IPS DF 6.9 (cell line): ENCODE measurements around the gene GLCCI1.

Experiments
- DNase-seq: peaks from one replicate; pipeline ENCODE4 v3.0.0-alpha.2; 2013; ENCODE audit warnings: low read depth, low spot score
- H3K27ac ChIP-seq: one replicate; pipeline ENCODE4 v1.5.1; 2013; ENCODE audit warnings: low read length, control low read depth
- H3K27me3 ChIP-seq: 2 replicates; pipeline ENCODE4 v1.6.1; 2013; ENCODE audit warnings: mild to moderate bottlenecking, low read length; ENCODE audit not compliant: control insufficient read depth, insufficient read depth
- H3K36me3 ChIP-seq: 2 replicates; pipeline ENCODE4 v1.6.1; 2013; ENCODE audit warnings: low read length; ENCODE audit not compliant: control insufficient read depth, insufficient read depth
- H3K4me1 ChIP-seq: 2 replicates; pipeline ENCODE4 v1.6.1; 2013; ENCODE audit warnings: low read length; ENCODE audit not compliant: control insufficient read depth, insufficient read depth
- H3K4me3 ChIP-seq: 2 replicates; pipeline ENCODE4 v1.5.1; 2013; ENCODE audit warnings: mild to moderate bottlenecking, low read length
- H3K9me3 ChIP-seq: 2 replicates; pipeline ENCODE4 v1.6.1; 2013; ENCODE audit warnings: low read length, inconsistent platforms; ENCODE audit not compliant: control insufficient read depth, insufficient read depth
- WGBS: extraction: QIAGEN DNeasy Blood & Tissue Kit; methylation state at CpG from one replicate; pipeline ENCODE4 v1.1.7; 2013; ENCODE audit warnings: mixed read lengths, missing lambda C conversion rate; ENCODE audit not compliant: insufficient read length, insufficient coverage; 5-methylcytosine and 5-hydroxymethylcytosine counted together

The GLCCI1 gene

GRCh38 chr7:8112685-8113084 is 144.1 kb downstream of the GLCCI1 start:
- no peaks in the 10 kb centered on the region for H3K9me3 ChIP-seq
- WGBS = no CpG with 5 or more reads among the region's 2 CpGs
- H3K4me1 ChIP-seq = no peaks in the 10 kb centered on the region
- no peak for DNase-seq
- H3K36me3 ChIP-seq = no peaks in the 10 kb centered on the region
- no peak overlapping the region for H3K27ac ChIP-seq
- no peaks in the 10 kb centered on the region for H3K27me3 ChIP-seq
- no peak overlapping the region for H3K4me3 ChIP-seq

- Histone ChIP-seq H3K9me3 (no peaks in the 10 kb centered on the region), H3K27me3 (no peaks in the 10 kb centered on the region), H3K27ac (no peak overlapping the region), H3K4me3 (no peak overlapping the region), H3K4me1 (no peaks in the 10 kb centered on the region), H3K36me3 (no peaks in the 10 kb centered on the region)
- no CpG with 5 or more reads among the region's 3 CpGs for WGBS
- no peak for DNase-seq
These were observed 144.6 kb downstream of the GLCCI1 start for GRCh38 chr7:8113184-8113583.

- Histone ChIP-seq H3K36me3 (no peaks in the 10 kb centered on the region), H3K4me1 (0 out of 2 replicates have a peak, but pooled peaks cover 1% of the 10 kb centered on the region), H3K9me3 (no peaks in the 10 kb centered on the region), H3K27ac (no peak overlapping the region), H3K27me3 (no peaks in the 10 kb centered on the region), H3K4me3 (no peak overlapping the region)
- DNase-seq = no peak
- no CpG with 5 or more reads among the region's 4 CpGs for WGBS
These were observed 145.6 kb downstream of the GLCCI1 start for GRCh38 chr7:8114175-8114574.

GRCh38 chr7:8115547-8116402 is 147.2 kb downstream of the GLCCI1 start:
- WGBS = no CpG with 5 or more reads among the region's 3 CpGs
- no peak for DNase-seq
- H3K27ac ChIP-seq = no peak overlapping the region
- H3K27me3 ChIP-seq = no peaks in the 10 kb centered on the region
- H3K4me3 ChIP-seq = no peak overlapping the region
- 0 out of 2 replicates have a peak, but pooled peaks cover 1% of the 10 kb centered on the region for H3K4me1 ChIP-seq
- no peaks in the 10 kb centered on the region for H3K36me3 ChIP-seq
- H3K9me3 ChIP-seq = no peaks in the 10 kb centered on the region

GRCh38 chr7:8117195-8117594 is 148.6 kb downstream of the GLCCI1 start:
- no peaks in the 10 kb centered on the region for H3K9me3 ChIP-seq
- no peak for DNase-seq
- no peaks in the 10 kb centered on the region for H3K36me3 ChIP-seq
- H3K4me1 ChIP-seq = 0 out of 2 replicates have a peak, but pooled peaks cover 1% of the 10 kb centered on the region
- H3K27ac ChIP-seq = no peak overlapping the region
- no peaks in the 10 kb centered on the region for H3K27me3 ChIP-seq
- no peak overlapping the region for H3K4me3 ChIP-seq
- WGBS = no CpG with 5 or more reads among the region's 2 CpGs

GRCh38 chr7:8119262-8119661 is 150.7 kb downstream of the GLCCI1 start:
- H3K36me3 ChIP-seq = no peaks in the 10 kb centered on the region
- no CpG with 5 or more reads among the region's 8 CpGs for WGBS
- 0 out of 2 replicates have a peak, but pooled peaks cover 1% of the 10 kb centered on the region for H3K4me1 ChIP-seq

GRCh38 chr7:8120390-8121058 is 151.9 kb downstream of the GLCCI1 start:
- no CpG with 5 or more reads among the region's 12 CpGs for WGBS
- no peak overlapping the region for H3K27ac ChIP-seq
- no peaks in the 10 kb centered on the region for H3K36me3 ChIP-seq
- H3K27me3 ChIP-seq = no peaks in the 10 kb centered on the region
- H3K4me1 ChIP-seq = 0 out of 2 replicates have a peak, but pooled peaks cover 1% of the 10 kb centered on the region
- no peak for DNase-seq
- no peaks in the 10 kb centered on the region for H3K9me3 ChIP-seq
- H3K4me3 ChIP-seq = no peak overlapping the region

More at GRCh38 chr7:8119262-8119661, 150.7 kb downstream of the GLCCI1 start:
- H3K27me3 ChIP-seq = no peaks in the 10 kb centered on the region
- no peak for DNase-seq
- H3K9me3 ChIP-seq = no peaks in the 10 kb centered on the region
- no peak overlapping the region for H3K27ac ChIP-seq
- no peak overlapping the region for H3K4me3 ChIP-seq

- no CpG with 5 or more reads among the region's 3 CpGs for WGBS
- Histone ChIP-seq H3K27ac (no peak overlapping the region), H3K27me3 (no peaks in the 10 kb centered on the region), H3K4me1 (peaks cover 1% of the 10 kb centered on the region; the same call in 1 of the 2 replicates), H3K9me3 (no peaks in the 10 kb centered on the region), H3K4me3 (no peak overlapping the region), H3K36me3 (no peaks in the 10 kb centered on the region)
- DNase-seq = no peak
These were observed 152.6 kb downstream of the GLCCI1 start for GRCh38 chr7:8121243-8121642.

- Histone ChIP-seq H3K4me3 (no peak overlapping the region), H3K27ac (no peak overlapping the region)
- no CpG with 5 or more reads among the region's 8 CpGs for WGBS
These were observed 157.3 kb downstream of the GLCCI1 start for GRCh38 chr7:8125680-8126444.

GRCh38 chr7:8126601-8127167 is 158.1 kb downstream of the GLCCI1 start:
- H3K36me3 ChIP-seq = no peaks in the 10 kb centered on the region
- no peak for DNase-seq
- no peaks in the 10 kb centered on the region; the same call in 1 of the 2 replicates for H3K4me1 ChIP-seq
- H3K27ac ChIP-seq = no peak overlapping the region
- no CpG with 5 or more reads among the region's 2 CpGs for WGBS
- no peak overlapping the region for H3K4me3 ChIP-seq
- no peaks in the 10 kb centered on the region for H3K9me3 ChIP-seq
- no peaks in the 10 kb centered on the region for H3K27me3 ChIP-seq

More at GRCh38 chr7:8125680-8126444, 157.3 kb downstream of the GLCCI1 start:
- H3K9me3 ChIP-seq = no peaks in the 10 kb centered on the region
- H3K36me3 ChIP-seq = no peaks in the 10 kb centered on the region
- no peaks in the 10 kb centered on the region; the same call in 1 of the 2 replicates for H3K4me1 ChIP-seq
- DNase-seq = no peak
- H3K27me3 ChIP-seq = no peaks in the 10 kb centered on the region
